ENCODE measurements around the gene PCDHGA1. TPM values are rescaled to one million over a fixed set of nuclear protein-coding genes. Genes with fewer than 3 reads are reported as not detected.
"Not testable (repeated sequence)": the region's sequence is repeated elsewhere in the genome, so short reads cannot be mapped to it uniquely, and the experiment has no call there.

Gene PCDHGA1
- polyA plus RNA-seq, 1 experiment: 1.8 TPM

GRCh38 chr5:141402553-141403243 is 72.4 kb downstream of the PCDHGA1 start, which contains the start of gene PCDHGA9:
PCDHGA9 (plus strand) TSS chr5:141402778; CDS start chr5:141402953, 175 bp downstream.
- CTCF ChIA-PET: interaction anchor here (0.6 to 1.5 kb wide), 4 partner anchors 12 to 161 kb away, joined by 3 to 8 read pairs (median 4); no protein-coding TSS in a partner anchor
- Histone ChIP-seq H3K4me3 (ENCODE audit: low read depth, low read length) (no peak within 1 kb of the TSS), H3K36me3 (ENCODE audit: control insufficient read depth, insufficient read depth, low read length) (no peaks in the 10 kb centered on the region; the same call in 1 of the 2 replicates), H3K27me3 (ENCODE audit: control insufficient read depth, insufficient read depth, low read length) (no peaks in the 10 kb centered on the region)
- TF ChIP-seq, protein P1, sequence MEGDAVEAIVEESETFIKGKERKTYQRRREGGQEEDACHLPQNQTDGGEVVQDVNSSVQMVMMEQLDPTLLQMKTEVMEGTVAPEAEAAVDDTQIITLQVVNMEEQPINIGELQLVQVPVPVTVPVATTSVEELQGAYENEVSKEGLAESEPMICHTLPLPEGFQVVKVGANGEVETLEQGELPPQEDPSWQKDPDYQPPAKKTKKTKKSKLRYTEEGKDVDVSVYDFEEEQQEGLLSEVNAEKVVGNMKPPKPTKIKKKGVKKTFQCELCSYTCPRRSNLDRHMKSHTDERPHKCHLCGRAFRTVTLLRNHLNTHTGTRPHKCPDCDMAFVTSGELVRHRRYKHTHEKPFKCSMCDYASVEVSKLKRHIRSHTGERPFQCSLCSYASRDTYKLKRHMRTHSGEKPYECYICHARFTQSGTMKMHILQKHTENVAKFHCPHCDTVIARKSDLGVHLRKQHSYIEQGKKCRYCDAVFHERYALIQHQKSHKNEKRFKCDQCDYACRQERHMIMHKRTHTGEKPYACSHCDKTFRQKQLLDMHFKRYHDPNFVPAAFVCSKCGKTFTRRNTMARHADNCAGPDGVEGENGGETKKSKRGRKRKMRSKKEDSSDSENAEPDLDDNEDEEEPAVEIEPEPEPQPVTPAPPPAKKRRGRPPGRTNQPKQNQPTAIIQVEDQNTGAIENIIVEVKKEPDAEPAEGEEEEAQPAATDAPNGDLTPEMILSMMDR (IDR thresholded peaks at IDR 0.05; ENCODE audit: insufficient read depth, low read depth, low read length): peak; percentile 35; the same call in 1 of the 2 replicates
- POLR2A ChIA-PET: no interaction called here
- DNase-seq (ENCODE audit: low read depth): no peak

DNA sequence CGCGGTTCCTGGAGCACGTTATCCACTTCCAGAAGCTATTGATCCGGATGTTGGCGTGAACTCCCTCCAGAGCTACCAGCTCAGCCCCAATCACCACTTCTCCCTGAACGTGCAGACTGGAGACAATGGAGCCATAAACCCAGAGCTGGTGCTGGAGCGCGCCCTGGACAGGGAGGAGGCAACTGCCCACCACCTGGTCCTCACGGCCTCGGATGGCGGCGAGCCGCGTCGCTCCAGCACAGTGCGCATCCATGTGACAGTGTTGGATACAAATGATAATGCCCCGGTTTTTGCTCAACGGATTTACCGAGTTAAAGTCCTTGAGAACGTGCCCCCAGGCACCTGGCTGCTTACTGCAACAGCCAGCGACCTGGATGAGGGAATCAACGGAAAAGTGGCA is 73.1 kb downstream of the PCDHGA1 start:
- Histone ChIP-seq H3K36me3 (ENCODE audit: control insufficient read depth, insufficient read depth, low read length) (no peaks in the 10 kb centered on the region; the same call in 1 of the 2 replicates), H3K4me3 (ENCODE audit: low read depth, low read length) (no peak overlapping the region), H3K27me3 (ENCODE audit: control insufficient read depth, insufficient read depth, low read length) (no peaks in the 10 kb centered on the region)
- DNase-seq (ENCODE audit: low read depth): no peak
- ChIA-PET POLR2A (no interaction called here), CTCF (interaction anchor here (0.6 to 1.5 kb wide), 5 partner anchors 13 to 161 kb away, joined by 3 to 8 read pairs (median 3); no protein-coding TSS in a partner anchor)
- TF ChIP-seq, protein P1 (IDR thresholded peaks at IDR 0.05; ENCODE audit: insufficient read depth, low read depth, low read length): no peak

GRCh38 chr5:141407790-141408505 is 77.6 kb downstream of the PCDHGA1 start, which contains the start of gene PCDHGB6:
PCDHGB6 (plus strand) TSS chr5:141408021; CDS start chr5:141408203, 182 bp downstream.
- peak within 1 kb of the TSS; percentile 26 for H3K4me3 ChIP-seq (ENCODE audit: low read depth, low read length)
- DNase-seq (ENCODE audit: low read depth); POLR2A ChIA-PET; H3K27me3 ChIP-seq (ENCODE audit: control insufficient read depth, insufficient read depth, low read length); H3K36me3 ChIP-seq (ENCODE audit: control insufficient read depth, insufficient read depth, low read length): not testable (repeated sequence)
- CTCF ChIA-PET: interaction anchor here (0.6 to 2.1 kb wide), 13 partner anchors 9 to 161 kb away, joined by 3 to 11 read pairs (median 4); partner anchors contain the start of genes PCDHGA11, PCDHGA2, PCDHGA6 and PCDHGB3
- TF ChIP-seq, protein P1 (IDR thresholded peaks at IDR 0.05; ENCODE audit: insufficient read depth, low read depth, low read length): peak; percentile 61

DNA sequence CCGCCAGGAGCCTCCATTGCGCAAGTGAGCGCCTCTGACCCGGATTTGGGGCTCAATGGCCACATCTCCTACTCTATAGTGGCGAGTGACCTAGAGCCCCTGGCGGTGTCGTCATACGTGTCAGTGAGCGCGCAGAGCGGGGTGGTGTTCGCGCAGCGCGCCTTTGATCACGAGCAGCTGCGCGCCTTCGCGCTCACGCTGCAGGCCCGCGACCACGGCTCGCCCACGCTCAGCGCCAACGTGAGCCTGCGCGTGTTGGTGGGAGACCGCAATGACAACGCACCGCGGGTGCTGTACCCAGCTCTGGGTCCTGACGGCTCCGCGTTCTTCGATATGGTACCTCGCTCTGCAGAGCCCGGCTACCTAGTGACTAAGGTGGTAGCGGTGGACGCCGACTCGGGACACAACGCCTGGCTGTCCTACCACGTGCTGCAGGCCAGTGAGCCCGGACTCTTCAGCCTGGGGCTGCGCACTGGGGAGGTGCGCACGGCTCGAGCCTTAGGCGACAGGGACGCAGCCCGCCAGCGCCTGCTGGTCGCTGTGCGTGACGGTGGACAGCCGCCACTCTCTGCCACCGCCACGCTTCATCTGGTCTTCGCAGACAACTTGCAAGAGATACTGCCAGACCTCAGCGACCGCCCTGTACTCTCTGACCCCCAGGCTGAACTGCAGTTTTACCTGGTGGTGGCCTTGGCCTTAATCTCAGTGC is 79.4 kb downstream of the PCDHGA1 start:
- H3K4me3 ChIP-seq (ENCODE audit: low read depth, low read length): no peak overlapping the region
- H3K27me3 ChIP-seq (ENCODE audit: control insufficient read depth, insufficient read depth, low read length): no peaks in the 10 kb centered on the region
- TF ChIP-seq, protein P1 (IDR thresholded peaks at IDR 0.05; ENCODE audit: insufficient read depth, low read depth, low read length): no peak
- DNase-seq (ENCODE audit: low read depth): no peak
- POLR2A ChIA-PET: no interaction called here
- CTCF ChIA-PET: interaction anchor here (4.3 kb wide), 1 partner anchor 149 kb away, joined by 73 read pairs; no protein-coding TSS in a partner anchor
- H3K36me3 ChIP-seq (ENCODE audit: control insufficient read depth, insufficient read depth, low read length): no peaks in the 10 kb centered on the region; the same call in 1 of the 2 replicates
